NCI-H526 treated with DMSO at 0.1 percent for 48 hours (cell line): ENCODE results near the gene FGF4.
A peak's percentile ranks its signal among the peaks of the same experiment; 100 is the strongest.

Experiments
- DNase-seq: peaks from one replicate; lab custom pipeline; 2025; lab: John Stamatoyannopoulos, UW

The FGF4 gene

GRCh38 chr11:69807106-69807815 lies 32.1 kb upstream of the FGF4 start:
- DNase-seq = no peak

GRCh38 chr11:69804769-69805508 lies 29.8 kb upstream of the FGF4 start:
- no peak for DNase-seq

GRCh38 chr11:69803604-69804218 lies 28.6 kb upstream of the FGF4 start:
- DNase-seq = no peak

- no peak for DNase-seq
Measured at GRCh38 chr11:69803022-69803421, 27.9 kb upstream of the FGF4 start.

GRCh38 chr11:69802590-69802989 lies 27.4 kb upstream of the FGF4 start:
- DNase-seq = no peak

- DNase-seq = no peak
Measured at GRCh38 chr11:69801513-69802335, 26.6 kb upstream of the FGF4 start.

GRCh38 chr11:69800278-69800677 lies 25.1 kb upstream of the FGF4 start:
- DNase-seq = no peak

GRCh38 chr11:69799582-69799981 lies 24.4 kb upstream of the FGF4 start:
- DNase-seq = peak; percentile 45

GRCh38 chr11:69799097-69799496 lies 24.0 kb upstream of the FGF4 start:
- DNase-seq = no peak

GRCh38 chr11:69797737-69798528 lies 22.8 kb upstream of the FGF4 start:
- DNase-seq = no peak

GRCh38 chr11:69797156-69797555 lies 22.0 kb upstream of the FGF4 start:
- DNase-seq = no peak

- DNase-seq = no peak
Measured at GRCh38 chr11:69796063-69796462, 20.9 kb upstream of the FGF4 start.

- DNase-seq = no peak
Measured at GRCh38 chr11:69791276-69792180, 16.4 kb upstream of the FGF4 start.

- DNase-seq = no peak
Measured at GRCh38 chr11:69788956-69789355, 13.8 kb upstream of the FGF4 start.

GRCh38 chr11:69787906-69788305 lies 12.8 kb upstream of the FGF4 start:
- no peak for DNase-seq

- DNase-seq = no peak
Measured at GRCh38 chr11:69787457-69787856, 12.3 kb upstream of the FGF4 start.

GRCh38 chr11:69781241-69781640 lies 6.1 kb upstream of the FGF4 start:
- no peak for DNase-seq

GRCh38 chr11:69778373-69778772 lies 3.2 kb upstream of the FGF4 start:
- no peak for DNase-seq

GRCh38 chr11:69774354-69775162 lies 583 bp downstream of the FGF4 start:
- DNase-seq = no peak
